CD4-positive, alpha-beta T cell treated with Interleukin-4 for 1 hour (primary cell): ENCODE results near the gene FTL.

Source experiments
- DNase-seq, 2 donors: peaks; one replicate each; pipeline ENCODE4 v3.0.0-alpha.2; 2020 to 2022

Gene FTL

GRCh38 chr19:48966541-48967345 lies 1.6 kb downstream of the FTL start:
- no peak for DNase-seq

GRCh38 chr19:48967346-48968178 lies 2.5 kb downstream of the FTL start:
- DNase-seq, result peak; percentile 29 to 76

- no peak for DNase-seq
Measured at GRCh38 chr19:48968179-48968661, 3.1 kb downstream of the FTL start.

- no peak for DNase-seq
Measured at GRCh38 chr19:48968813-48969218, 3.7 kb downstream of the FTL start.

- DNase-seq, result no peak
Measured at GRCh38 chr19:48969276-48970138, 4.4 kb downstream of the FTL start.

GRCh38 chr19:48970139-48970766 lies 5.1 kb downstream of the FTL start:
- DNase-seq, result no peak

- DNase-seq, result peak; percentile 81 to 82
Measured at GRCh38 chr19:48970923-48971395, 5.8 kb downstream of the FTL start.

- peak; percentile 47 to 57 for DNase-seq
Measured at GRCh38 chr19:48975947-48976847, 11.1 kb downstream of the FTL start.

GRCh38 chr19:48977061-48977460 lies 12.0 kb downstream of the FTL start:
- no peak for DNase-seq

GRCh38 chr19:48982280-48982679 lies 17.2 kb downstream of the FTL start:
- DNase-seq, result no peak

- DNase-seq, result no peak
Measured at GRCh38 chr19:48985711-48986110, 20.6 kb downstream of the FTL start.

GRCh38 chr19:48986211-48986610 lies 21.1 kb downstream of the FTL start:
- DNase-seq, result no peak

- no peak for DNase-seq
Measured at GRCh38 chr19:48987323-48987722, 22.2 kb downstream of the FTL start.

- DNase-seq, result no peak
Measured at GRCh38 chr19:48988286-48988685, 23.2 kb downstream of the FTL start.

- no peak for DNase-seq
Measured at GRCh38 chr19:48988860-48989259, 23.8 kb downstream of the FTL start.

GRCh38 chr19:48989701-48990291 lies 24.7 kb downstream of the FTL start:
- DNase-seq, result no peak

GRCh38 chr19:48990400-48990799 lies 25.3 kb downstream of the FTL start:
- no peak for DNase-seq

GRCh38 chr19:48991011-48991609 lies 26.0 kb downstream of the FTL start:
- no peak for DNase-seq

GRCh38 chr19:48991873-48992580 lies 26.9 kb downstream of the FTL start:
- peak in 1 of 2 donors; percentile 36 for DNase-seq
